HG02884 (cell line): ENCODE data around the gene TNIK.

Source experiments
- ATAC-seq: cut with Tn5 transposase; IDR thresholded peaks from one replicate; pipeline ENCODE4 v1.9.1; 2021; ENCODE audit warnings: mild to moderate bottlenecking, moderate library complexity; ENCODE audit not compliant: unreplicated experiment

Gene TNIK

GRCh38 chr3:171345107-171345843, 114.9 kb downstream of the TNIK start:
- ATAC-seq: no peak

DNA sequence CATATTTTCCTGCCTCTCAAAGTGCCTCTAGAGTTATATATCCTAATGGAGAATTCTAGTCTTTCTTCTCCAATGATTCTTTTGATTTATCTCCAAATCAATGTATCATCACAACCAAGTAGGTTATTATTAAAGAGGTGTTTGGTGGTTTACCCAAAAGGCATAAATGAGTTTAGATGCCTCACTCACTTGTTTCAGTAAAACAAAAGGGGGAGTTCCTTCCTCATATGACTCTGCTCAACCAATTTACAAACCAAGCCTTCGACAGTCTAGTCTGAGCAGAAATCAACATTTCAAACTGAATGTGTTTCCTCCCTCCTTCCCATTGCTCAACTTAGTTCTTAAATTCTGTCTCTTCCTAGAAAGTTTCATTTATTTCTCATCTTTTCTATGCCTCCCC, 116.5 kb downstream of the TNIK start:
- ATAC-seq: no peak

- ATAC-seq: no peak
Observed at GRCh38 chr3:171342783-171343420, 117.3 kb downstream of the TNIK start.

- ATAC-seq: no peak
Observed at GRCh38 chr3:171342200-171342599, 118.0 kb downstream of the TNIK start.

DNA sequence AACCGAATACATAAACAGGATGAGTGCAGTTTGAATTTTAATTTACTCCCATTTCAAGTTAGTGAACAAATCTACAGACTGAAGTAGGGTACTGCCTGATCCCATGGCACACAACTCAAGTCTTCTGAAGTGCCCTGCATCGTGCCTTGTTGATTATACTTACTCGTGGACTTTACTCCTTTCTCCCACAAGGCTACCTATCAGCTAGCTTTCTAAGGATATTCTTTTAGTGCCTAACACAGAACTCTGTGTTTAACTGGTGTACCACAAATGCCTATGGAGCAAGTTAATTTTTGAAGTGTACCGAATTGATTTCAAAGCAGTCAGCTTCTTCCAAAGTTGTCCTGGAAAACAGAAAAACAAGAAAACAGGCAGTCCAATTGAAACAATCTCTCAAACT, 119.8 kb downstream of the TNIK start:
- ATAC-seq: no peak

- ATAC-seq: no peak
Observed at GRCh38 chr3:171339598-171339997, 120.6 kb downstream of the TNIK start.

GRCh38 chr3:171336406-171336805, 123.8 kb downstream of the TNIK start:
- ATAC-seq: no peak

GRCh38 chr3:171335559-171335958, 124.6 kb downstream of the TNIK start:
- no peak for ATAC-seq

- no peak for ATAC-seq
Observed at GRCh38 chr3:171334465-171334811, 125.8 kb downstream of the TNIK start.

DNA sequence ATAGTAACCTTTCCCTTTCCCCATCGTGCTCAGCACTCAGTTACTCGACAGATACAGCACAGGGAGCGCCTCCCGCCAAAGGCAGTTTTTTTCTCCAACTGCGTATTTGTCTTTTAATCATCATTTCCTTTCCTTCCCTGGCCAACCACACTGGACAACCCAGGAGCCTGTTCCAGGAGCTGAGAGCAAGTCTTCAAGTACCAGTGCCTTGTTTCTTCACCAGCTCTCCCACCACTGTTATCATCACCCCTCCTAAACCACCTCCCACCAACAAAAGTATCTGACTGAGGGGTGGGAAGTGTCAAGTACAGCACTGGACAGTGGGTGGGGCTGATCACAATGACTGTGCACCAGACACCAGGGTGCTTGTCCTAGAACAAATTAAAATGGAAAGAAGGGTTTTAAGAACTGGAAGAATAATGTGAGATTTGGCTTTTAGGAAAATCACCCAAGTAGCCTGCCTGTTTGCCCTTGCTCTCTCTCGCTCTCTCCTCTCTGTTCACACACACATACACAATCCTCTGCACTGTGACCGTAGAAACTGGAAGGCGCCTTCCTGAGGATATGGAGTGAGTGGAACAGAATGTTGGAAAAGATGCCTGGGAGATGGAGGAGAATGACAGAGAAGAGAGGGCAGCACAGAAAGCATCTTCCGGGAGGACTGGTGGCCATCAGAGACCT, 126.3 kb downstream of the TNIK start:
- no peak for ATAC-seq

GRCh38 chr3:171330938-171331337, 129.3 kb downstream of the TNIK start:
- no peak for ATAC-seq

DNA sequence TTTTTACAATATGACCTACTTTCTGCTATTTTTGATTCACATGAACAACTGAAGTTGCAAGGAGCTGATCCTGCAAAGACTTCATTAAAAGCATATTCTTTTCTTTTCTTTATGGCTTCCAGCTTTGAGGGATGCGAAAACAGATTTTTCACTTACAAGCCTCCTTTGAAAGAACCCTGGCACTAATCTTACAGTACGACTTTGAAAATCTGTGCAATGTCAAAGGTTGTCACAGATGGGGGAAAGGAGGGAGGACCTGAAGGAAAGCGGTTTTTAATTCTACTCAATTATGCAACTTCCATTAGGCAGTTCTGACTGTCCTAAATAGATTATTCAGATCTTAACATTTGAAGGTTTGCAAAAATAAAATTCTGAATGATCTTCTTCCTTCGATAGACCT, 130.5 kb downstream of the TNIK start:
- no peak for ATAC-seq

DNA sequence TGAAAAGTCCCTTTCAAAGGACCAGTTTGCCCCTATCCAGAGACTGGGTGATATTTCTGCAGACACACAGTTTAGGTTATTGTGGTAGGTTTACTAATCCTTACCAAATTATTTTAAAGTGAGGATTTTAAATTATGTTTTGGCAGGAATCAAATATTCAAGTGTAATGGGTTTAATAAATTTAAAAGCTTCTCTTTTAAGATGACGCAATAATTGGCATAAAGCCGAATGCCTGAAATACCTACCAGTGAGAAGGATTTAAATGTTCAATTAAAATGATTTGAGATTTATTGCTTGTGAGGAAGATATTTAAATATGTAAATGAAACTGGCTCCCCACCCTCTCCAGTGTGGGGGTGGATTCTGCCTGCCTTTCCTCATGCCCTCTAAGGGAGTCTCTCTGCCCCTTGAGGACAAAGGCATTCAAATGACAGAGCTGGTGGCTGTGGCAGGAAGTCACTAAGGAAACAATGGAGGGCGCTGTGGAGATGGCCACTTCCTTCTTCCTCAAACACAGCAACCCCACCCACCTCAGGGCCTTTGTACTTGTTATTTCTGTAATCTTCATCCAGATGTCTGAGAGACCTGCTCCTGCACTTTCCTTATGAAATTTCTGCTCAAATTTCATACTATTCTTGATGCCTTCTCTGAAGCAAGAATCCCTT, 131.7 kb downstream of the TNIK start:
- no peak for ATAC-seq

- no peak for ATAC-seq
Observed at GRCh38 chr3:171327441-171328174, 132.6 kb downstream of the TNIK start.

DNA sequence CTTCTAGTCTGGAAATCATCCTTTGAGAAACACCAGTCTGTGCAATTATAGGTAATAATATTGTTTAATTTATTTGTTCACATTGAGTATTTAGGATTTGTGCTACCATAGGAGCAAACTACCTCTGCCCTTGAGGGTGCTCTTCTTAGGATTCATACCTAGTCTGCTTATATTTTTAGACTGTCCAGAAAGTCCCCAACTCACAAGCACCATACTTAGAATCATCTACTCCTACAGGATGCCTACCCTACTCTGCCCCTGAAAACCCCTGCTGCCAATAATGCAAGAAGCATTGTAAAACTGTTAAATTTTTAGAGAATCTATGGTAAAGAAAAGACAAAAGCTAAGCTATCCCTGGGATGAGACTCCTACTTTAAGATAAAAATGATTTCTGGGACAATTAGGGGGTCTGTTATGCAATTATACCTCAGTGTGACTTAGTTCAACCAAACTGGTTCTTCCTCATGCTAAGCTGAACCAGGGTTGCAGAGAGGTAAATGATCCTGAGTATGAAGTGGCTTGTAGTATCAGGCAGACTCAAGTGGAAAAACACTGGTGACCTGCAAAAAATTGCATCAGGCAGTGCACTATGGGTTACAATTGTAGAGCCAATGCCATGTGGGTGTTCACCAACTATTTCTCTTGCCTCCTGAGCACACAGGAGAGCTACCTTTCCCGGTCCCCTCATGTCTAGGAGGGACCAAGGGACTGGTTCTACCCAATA, 133.3 kb downstream of the TNIK start:
- ATAC-seq: no peak

- no peak for ATAC-seq
Observed at GRCh38 chr3:171323938-171324536, 136.2 kb downstream of the TNIK start.

GRCh38 chr3:171321559-171322360, 138.4 kb downstream of the TNIK start:
- no peak for ATAC-seq

- no peak for ATAC-seq
Observed at GRCh38 chr3:171320750-171321558, 139.3 kb downstream of the TNIK start.
